ENCODE measurements around the gene DCBLD1. TPM values are rescaled to one million over a fixed set of nuclear protein-coding genes. Genes with fewer than 3 reads are reported as not detected.

DCBLD1 gene
- total and polyA plus RNA-seq, 2 donors, result 1.3 to 5.7 TPM

DNA sequence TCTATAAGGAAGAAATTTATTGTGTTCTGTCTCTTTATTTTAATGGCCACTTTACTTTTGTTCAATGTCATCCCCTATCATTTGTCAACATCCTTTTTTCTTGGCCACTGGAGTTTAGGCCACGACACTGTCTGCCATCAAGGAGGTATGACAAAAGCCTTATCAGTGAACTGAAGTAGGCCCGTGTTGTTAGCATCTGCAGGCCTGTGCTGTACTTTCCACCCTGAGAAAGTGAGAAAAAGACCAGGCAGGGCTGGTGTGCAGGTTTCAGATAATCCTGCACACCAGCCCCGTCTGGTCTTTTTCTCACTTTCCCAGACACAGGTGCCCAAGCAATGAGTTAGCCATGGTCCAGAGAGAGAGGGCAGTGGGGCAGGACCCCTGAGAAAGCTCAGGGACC is 62.2 kb downstream of the DCBLD1 start:
- 93% methylated on average over 3 of the region's 3 CpGs for WGBS
- H3K36me3 ChIP-seq (ENCODE audit: control insufficient read depth in 2 of 2, insufficient read depth in 2 of 2, low read length in 1 of 2), result no peaks in the 10 kb centered on the region
- peaks cover 0 to 4% of the 10 kb centered on the region in 2 donors for H3K27me3 ChIP-seq (ENCODE audit: control insufficient read depth in 2 of 2, insufficient read depth in 1 of 2, low read length in 1 of 2)
- H3K9me3 ChIP-seq (ENCODE audit: control insufficient read depth in 2 of 2, insufficient read depth in 1 of 2, low read length in 1 of 2), result no peaks in the 10 kb centered on the region
- DNase-seq (ENCODE audit: low read depth in 6 of 9, low spot score in 9 of 9), result no peak
- no peak overlapping the region for H3K27ac ChIP-seq (ENCODE audit: low read depth in 1 of 2, low read length in 1 of 2)
- H3K4me1 ChIP-seq (ENCODE audit: control insufficient read depth in 2 of 2, insufficient read depth in 2 of 2, low read length in 2 of 2), result peaks cover 14 to 27% of the 10 kb centered on the region in 2 donors
- H3K4me3 ChIP-seq (ENCODE audit: low read length in 2 of 2), result no peak overlapping the region

DNA sequence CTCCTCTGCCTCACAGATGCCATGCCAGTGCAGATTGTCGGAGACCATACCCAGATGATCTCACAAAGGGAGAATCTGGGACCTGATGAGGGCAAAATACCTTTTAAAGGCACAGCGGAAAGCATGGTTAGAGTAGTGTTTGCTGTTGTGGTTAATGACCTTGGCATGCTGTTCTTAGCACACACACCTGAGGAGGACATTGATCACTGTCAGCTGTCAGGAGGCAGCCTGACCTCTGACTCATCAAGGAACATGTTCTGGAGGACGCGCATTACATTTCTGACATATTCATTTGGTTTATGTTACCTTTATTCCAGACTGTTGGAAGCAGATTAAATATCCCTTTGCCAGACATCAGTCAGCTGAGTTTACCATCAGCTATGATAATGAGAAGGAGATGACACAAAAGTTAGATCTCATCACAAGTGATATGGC is 62.7 kb downstream of the DCBLD1 start:
- no peaks in the 10 kb centered on the region for H3K36me3 ChIP-seq (ENCODE audit: control insufficient read depth in 2 of 2, insufficient read depth in 2 of 2, low read length in 1 of 2)
- H3K27ac ChIP-seq (ENCODE audit: low read depth in 1 of 2, low read length in 1 of 2), result no peak overlapping the region
- DNase-seq (ENCODE audit: low read depth in 6 of 9, low spot score in 9 of 9), result no peak
- H3K9me3 ChIP-seq (ENCODE audit: control insufficient read depth in 2 of 2, insufficient read depth in 1 of 2, low read length in 1 of 2), result no peaks in the 10 kb centered on the region
- no peak overlapping the region for H3K4me3 ChIP-seq (ENCODE audit: low read length in 2 of 2)
- H3K27me3 ChIP-seq (ENCODE audit: control insufficient read depth in 2 of 2, insufficient read depth in 1 of 2, low read length in 1 of 2), result peaks cover 0 to 4% of the 10 kb centered on the region in 2 donors
- H3K4me1 ChIP-seq (ENCODE audit: control insufficient read depth in 2 of 2, insufficient read depth in 2 of 2, low read length in 2 of 2), result peaks cover 14 to 28% of the 10 kb centered on the region in 2 donors
- WGBS, result 91% methylated on average over 4 of the region's 4 CpGs

- 77% methylated on average over 5 of the region's 5 CpGs for WGBS
- peaks cover 14 to 28% of the 10 kb centered on the region in 2 donors for H3K4me1 ChIP-seq (ENCODE audit: control insufficient read depth in 2 of 2, insufficient read depth in 2 of 2, low read length in 2 of 2)
- no peaks in the 10 kb centered on the region for H3K36me3 ChIP-seq (ENCODE audit: control insufficient read depth in 2 of 2, insufficient read depth in 2 of 2, low read length in 1 of 2)
- no peak overlapping the region for H3K27ac ChIP-seq (ENCODE audit: low read depth in 1 of 2, low read length in 1 of 2)
- H3K9me3 ChIP-seq (ENCODE audit: control insufficient read depth in 2 of 2, insufficient read depth in 1 of 2, low read length in 1 of 2), result no peaks in the 10 kb centered on the region
- H3K4me3 ChIP-seq (ENCODE audit: low read length in 2 of 2), result no peak overlapping the region
- peaks cover 0 to 4% of the 10 kb centered on the region in 2 donors for H3K27me3 ChIP-seq (ENCODE audit: control insufficient read depth in 2 of 2, insufficient read depth in 1 of 2, low read length in 1 of 2)
- DNase-seq (ENCODE audit: low read depth in 6 of 9, low spot score in 9 of 9), result no peak
Measured at GRCh38 chr6:117546674-117547073, 64.2 kb downstream of the DCBLD1 start.

DNA sequence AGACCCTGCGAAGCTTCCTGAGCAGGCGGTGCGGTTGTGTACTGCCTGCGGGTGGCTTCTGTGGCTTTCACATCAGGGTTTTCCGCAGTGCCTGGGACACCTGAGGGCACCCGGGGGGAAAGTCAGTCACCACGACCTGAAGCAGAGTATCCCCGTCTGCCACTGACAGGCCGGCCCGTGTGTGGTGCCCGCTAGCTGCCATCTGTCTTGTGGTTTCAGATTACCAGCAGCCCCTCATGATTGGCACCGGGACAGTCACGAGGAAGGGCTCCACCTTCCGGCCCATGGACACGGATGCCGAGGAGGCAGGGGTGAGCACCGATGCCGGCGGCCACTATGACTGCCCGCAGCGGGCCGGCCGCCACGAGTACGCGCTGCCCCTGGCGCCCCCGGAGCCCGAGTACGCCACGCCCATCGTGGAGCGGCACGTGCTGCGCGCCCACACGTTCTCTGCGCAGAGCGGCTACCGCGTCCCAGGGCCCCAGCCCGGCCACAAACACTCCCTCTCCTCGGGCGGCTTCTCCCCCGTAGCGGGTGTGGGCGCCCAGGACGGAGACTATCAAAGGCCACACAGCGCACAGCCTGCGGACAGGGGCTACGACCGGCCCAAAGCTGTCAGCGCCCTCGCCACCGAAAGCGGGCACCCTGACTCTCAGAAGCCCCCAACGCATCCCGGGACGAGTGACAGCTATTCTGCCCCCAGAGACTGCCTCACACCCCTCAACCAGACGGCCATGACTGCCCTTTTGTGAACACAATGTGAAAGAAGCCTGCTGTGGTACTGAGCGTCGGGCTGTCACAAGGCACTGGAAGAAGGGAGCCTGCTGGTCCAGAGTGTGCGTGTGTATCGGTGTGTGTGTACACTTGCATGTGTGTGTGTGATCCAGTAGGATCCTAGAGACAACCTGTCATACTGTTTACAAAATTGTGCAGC is 65.5 kb downstream of the DCBLD1 start:
- H3K4me3 ChIP-seq (ENCODE audit: low read length in 2 of 2), result peak overlapping the region; percentile 34 to 52
- no peaks in the 10 kb centered on the region for H3K36me3 ChIP-seq (ENCODE audit: control insufficient read depth in 2 of 2, insufficient read depth in 2 of 2, low read length in 1 of 2)
- WGBS, result 16% methylated on average over 64 of the region's 64 CpGs
- H3K9me3 ChIP-seq (ENCODE audit: control insufficient read depth in 2 of 2, insufficient read depth in 1 of 2, low read length in 1 of 2), result no peaks in the 10 kb centered on the region
- peaks cover 0 to 4% of the 10 kb centered on the region in 2 donors for H3K27me3 ChIP-seq (ENCODE audit: control insufficient read depth in 2 of 2, insufficient read depth in 1 of 2, low read length in 1 of 2)
- H3K4me1 ChIP-seq (ENCODE audit: control insufficient read depth in 2 of 2, insufficient read depth in 2 of 2, low read length in 2 of 2), result peaks cover 14 to 28% of the 10 kb centered on the region in 2 donors
- peak in 5 of 9 donors; percentile 17 to 53 (median 26) for DNase-seq (ENCODE audit: low read depth in 6 of 9, low spot score in 9 of 9)
- H3K27ac ChIP-seq (ENCODE audit: low read depth in 1 of 2, low read length in 1 of 2), result peak overlapping the region; percentile 19 to 80

GRCh38 chr6:117548797-117549301 is 66.4 kb downstream of the DCBLD1 start:
- DNase-seq (ENCODE audit: low read depth in 6 of 9, low spot score in 9 of 9), result peak in 3 of 9 donors; percentile 14 to 54 (median 17)
- no peaks in the 10 kb centered on the region for H3K36me3 ChIP-seq (ENCODE audit: control insufficient read depth in 2 of 2, insufficient read depth in 2 of 2, low read length in 1 of 2)
- WGBS, result 84% methylated on average over 8 of the region's 8 CpGs
- H3K4me1 ChIP-seq (ENCODE audit: control insufficient read depth in 2 of 2, insufficient read depth in 2 of 2, low read length in 2 of 2), result peaks cover 14 to 28% of the 10 kb centered on the region in 2 donors
- H3K4me3 ChIP-seq (ENCODE audit: low read length in 2 of 2), result no peak overlapping the region
- H3K9me3 ChIP-seq (ENCODE audit: control insufficient read depth in 2 of 2, insufficient read depth in 1 of 2, low read length in 1 of 2), result no peaks in the 10 kb centered on the region
- H3K27me3 ChIP-seq (ENCODE audit: control insufficient read depth in 2 of 2, insufficient read depth in 1 of 2, low read length in 1 of 2), result peaks cover 0 to 4% of the 10 kb centered on the region in 2 donors
- H3K27ac ChIP-seq (ENCODE audit: low read depth in 1 of 2, low read length in 1 of 2), result peak overlapping the region; percentile 72 to 82

DNA sequence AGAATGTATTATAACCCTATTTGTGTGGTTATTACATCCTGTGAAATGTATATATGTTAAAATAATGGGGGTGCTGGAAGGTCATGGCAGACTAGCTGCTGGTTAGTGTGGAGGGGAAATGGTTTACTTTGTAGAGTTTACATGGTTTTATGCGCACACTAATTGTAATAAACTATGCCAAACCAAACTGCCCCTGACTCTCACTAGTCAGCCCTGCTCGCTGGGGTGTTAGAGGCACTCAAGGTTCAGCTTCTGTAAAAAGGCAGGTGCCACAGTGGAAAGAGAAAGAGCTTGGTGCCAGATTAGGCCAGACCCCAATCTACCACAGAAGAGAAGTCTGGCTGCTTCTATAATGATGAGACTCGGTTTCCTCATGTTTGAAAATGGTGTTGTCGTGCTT is 67.1 kb downstream of the DCBLD1 start:
- no peak overlapping the region for H3K27ac ChIP-seq (ENCODE audit: low read depth in 1 of 2, low read length in 1 of 2)
- H3K36me3 ChIP-seq (ENCODE audit: control insufficient read depth in 2 of 2, insufficient read depth in 2 of 2, low read length in 1 of 2), result no peaks in the 10 kb centered on the region
- H3K4me3 ChIP-seq (ENCODE audit: low read length in 2 of 2), result no peak overlapping the region
- H3K27me3 ChIP-seq (ENCODE audit: control insufficient read depth in 2 of 2, insufficient read depth in 1 of 2, low read length in 1 of 2), result peaks cover 0 to 4% of the 10 kb centered on the region in 2 donors
- WGBS, result 77% methylated on average over 4 of the region's 4 CpGs
- DNase-seq (ENCODE audit: low read depth in 6 of 9, low spot score in 9 of 9), result peak in 2 of 9 donors; percentile 13 to 40
- H3K9me3 ChIP-seq (ENCODE audit: control insufficient read depth in 2 of 2, insufficient read depth in 1 of 2, low read length in 1 of 2), result no peaks in the 10 kb centered on the region
- H3K4me1 ChIP-seq (ENCODE audit: control insufficient read depth in 2 of 2, insufficient read depth in 2 of 2, low read length in 2 of 2), result peaks cover 14 to 28% of the 10 kb centered on the region in 2 donors

GRCh38 chr6:117550078-117550600 is 67.7 kb downstream of the DCBLD1 start:
- Histone ChIP-seq H3K27ac (ENCODE audit: low read depth in 1 of 2, low read length in 1 of 2) (no peak overlapping the region), H3K4me1 (ENCODE audit: control insufficient read depth in 2 of 2, insufficient read depth in 2 of 2, low read length in 2 of 2) (peaks cover 14 to 28% of the 10 kb centered on the region in 2 donors), H3K4me3 (ENCODE audit: low read length in 2 of 2) (no peak overlapping the region), H3K27me3 (ENCODE audit: control insufficient read depth in 2 of 2, insufficient read depth in 1 of 2, low read length in 1 of 2) (peaks cover 0 to 4% of the 10 kb centered on the region in 2 donors), H3K36me3 (ENCODE audit: control insufficient read depth in 2 of 2, insufficient read depth in 2 of 2, low read length in 1 of 2) (no peaks in the 10 kb centered on the region), H3K9me3 (ENCODE audit: control insufficient read depth in 2 of 2, insufficient read depth in 1 of 2, low read length in 1 of 2) (no peaks in the 10 kb centered on the region)
- no peak for DNase-seq (ENCODE audit: low read depth in 6 of 9, low spot score in 9 of 9)
- 99% methylated on average over 3 of the region's 3 CpGs for WGBS

- DNase-seq (ENCODE audit: low read depth in 6 of 9, low spot score in 9 of 9), result peak in 3 of 9 donors; percentile 10 to 36 (median 16)
- no peaks in the 10 kb centered on the region for H3K36me3 ChIP-seq (ENCODE audit: control insufficient read depth in 2 of 2, insufficient read depth in 2 of 2, low read length in 1 of 2)
- peak overlapping the region in 1 of 2 donors; percentile 10 for H3K27ac ChIP-seq (ENCODE audit: low read depth in 1 of 2, low read length in 1 of 2)
- peaks cover 0 to 4% of the 10 kb centered on the region in 2 donors for H3K27me3 ChIP-seq (ENCODE audit: control insufficient read depth in 2 of 2, insufficient read depth in 1 of 2, low read length in 1 of 2)
- H3K9me3 ChIP-seq (ENCODE audit: control insufficient read depth in 2 of 2, insufficient read depth in 1 of 2, low read length in 1 of 2), result no peaks in the 10 kb centered on the region
- 82% methylated on average over 2 of the region's 2 CpGs for WGBS
- H3K4me3 ChIP-seq (ENCODE audit: low read length in 2 of 2), result no peak overlapping the region
- peaks cover 14 to 28% of the 10 kb centered on the region in 2 donors for H3K4me1 ChIP-seq (ENCODE audit: control insufficient read depth in 2 of 2, insufficient read depth in 2 of 2, low read length in 2 of 2)
Measured at GRCh38 chr6:117550618-117551242, 68.3 kb downstream of the DCBLD1 start.

Data from thymus (tissue), 11 donors.